Kasumi-1 (cell line): ENCODE measurements around the gene CNN2.
"Not testable (repeated sequence)": the region's sequence is repeated elsewhere in the genome, so short reads cannot be mapped to it uniquely, and the experiment has no call there.

Experiments used
- DNase-seq, 2 experiments: peaks; one replicate each; lab custom pipeline; 2025; lab: John Stamatoyannopoulos, UW

CNN2 gene

GRCh38 chr19:1010586-1011510 lies 15.6 kb upstream of the CNN2 start:
- DNase-seq: no peak

- DNase-seq: no peak
These were observed 14.5 kb upstream of the CNN2 start for GRCh38 chr19:1011831-1012333.

- no peak for DNase-seq
These were observed 14.1 kb upstream of the CNN2 start for GRCh38 chr19:1012334-1012733.

- DNase-seq: no peak
These were observed 13.2 kb upstream of the CNN2 start for GRCh38 chr19:1013218-1013617.

GRCh38 chr19:1014161-1015060 lies 12.0 kb upstream of the CNN2 start:
- no peak for DNase-seq

GRCh38 chr19:1015061-1015781 lies 11.2 kb upstream of the CNN2 start:
- no peak for DNase-seq

- DNase-seq: no peak
These were observed 10.4 kb upstream of the CNN2 start for GRCh38 chr19:1015782-1016646.

GRCh38 chr19:1016647-1017114 lies 9.7 kb upstream of the CNN2 start:
- DNase-seq: no peak

GRCh38 chr19:1017115-1017905 lies 9.1 kb upstream of the CNN2 start:
- DNase-seq: no peak

- no peak for DNase-seq
These were observed 8.5 kb upstream of the CNN2 start for GRCh38 chr19:1017906-1018305.

- no peak for DNase-seq
These were observed 8.0 kb upstream of the CNN2 start for GRCh38 chr19:1018393-1018792.

- no peak for DNase-seq
These were observed 7.3 kb upstream of the CNN2 start for GRCh38 chr19:1018932-1019615.

- DNase-seq: no peak
These were observed 6.8 kb upstream of the CNN2 start for GRCh38 chr19:1019616-1019961.

- DNase-seq: no peak
These were observed 6.2 kb upstream of the CNN2 start for GRCh38 chr19:1019980-1020867.

- DNase-seq: peak; percentile 89 to 93
These were observed 5.5 kb upstream of the CNN2 start, which contains the start of gene TMEM259 for GRCh38 chr19:1020868-1021425. TSS of gene TMEM259 (minus strand) at chr19:1021123. CDS start at chr19:1020996, 127 bp downstream.

GRCh38 chr19:1023883-1024188 lies 2.6 kb upstream of the CNN2 start:
- not testable (repeated sequence) for DNase-seq

GRCh38 chr19:1025080-1025479 lies 1.3 kb upstream of the CNN2 start:
- not testable (repeated sequence) for DNase-seq
